Measurements from ENCODE around the gene IDUA.

IDUA gene

GRCh38 chr4:959338-960139 is 27.3 kb upstream of the IDUA start:
- no peak overlapping the region for H3K27ac ChIP-seq (ENCODE audit: low read depth, low read length)
- no peak for TF ChIP-seq CTCF (IDR thresholded peaks at IDR 0.05; ENCODE audit: insufficient read depth, low read length, poor library complexity, severe bottlenecking)
- TF ChIP-seq EZH2phosphoT487 (conservative IDR thresholded peaks at IDR 0.05; ENCODE audit: low read length), result no peak
- no peaks in the 10 kb centered on the region for H3K36me3 ChIP-seq (ENCODE audit: low read length)

GRCh38 chr4:960140-960635 is 26.7 kb upstream of the IDUA start:
- Histone ChIP-seq H3K79me2 (ENCODE audit: insufficient read depth, low read length) (no peaks in the 10 kb centered on the region), H3K4me2 (ENCODE audit: low read depth, low read length, poor library complexity, severe bottlenecking) (no peak overlapping the region), H3K9me2 (replicated peaks; ENCODE audit: insufficient read depth, low read length) (no peaks in the 10 kb centered on the region), H3K4me3 (ENCODE audit: insufficient read depth, low read length, poor library complexity, severe bottlenecking) (no peak overlapping the region), H3K27ac (ENCODE audit: low read depth, low read length) (no peak overlapping the region), H3K9me3 (ENCODE audit: insufficient read depth, low read length) (no peaks in the 10 kb centered on the region), H3K27me3 (ENCODE audit: low read length) (no peaks in the 10 kb centered on the region), H3K9ac (ENCODE audit: low read length) (no peak overlapping the region), H3F3A (ENCODE audit: insufficient read depth) (no peaks in the 10 kb centered on the region), H4K20me1 (ENCODE audit: low read depth, low read length) (no peaks in the 10 kb centered on the region), H2AFZ (ENCODE audit: low read depth, low read length, severe bottlenecking) (no peak overlapping the region), H3K36me3 (ENCODE audit: low read length) (no peaks in the 10 kb centered on the region)
- no peak for TF ChIP-seq EZH2phosphoT487 (conservative IDR thresholded peaks at IDR 0.05; ENCODE audit: low read length)
- no peak for TF ChIP-seq CTCF (IDR thresholded peaks at IDR 0.05; ENCODE audit: insufficient read depth, low read length, poor library complexity, severe bottlenecking)

More at GRCh38 chr4:959338-960139, 27.3 kb upstream of the IDUA start:
- Histone ChIP-seq H2AFZ (ENCODE audit: low read depth, low read length, severe bottlenecking) (no peak overlapping the region), H3F3A (ENCODE audit: insufficient read depth) (no peaks in the 10 kb centered on the region), H3K9me3 (ENCODE audit: insufficient read depth, low read length) (no peaks in the 10 kb centered on the region), H3K27me3 (ENCODE audit: low read length) (no peaks in the 10 kb centered on the region), H4K20me1 (ENCODE audit: low read depth, low read length) (no peaks in the 10 kb centered on the region), H3K79me2 (ENCODE audit: insufficient read depth, low read length) (no peaks in the 10 kb centered on the region), H3K9ac (ENCODE audit: low read length) (no peak overlapping the region), H3K4me2 (ENCODE audit: low read depth, low read length, poor library complexity, severe bottlenecking) (no peak overlapping the region), H3K9me2 (replicated peaks; ENCODE audit: insufficient read depth, low read length) (no peaks in the 10 kb centered on the region), H3K4me3 (ENCODE audit: insufficient read depth, low read length, poor library complexity, severe bottlenecking) (no peak overlapping the region)

- no peaks in the 10 kb centered on the region for H3K9me3 ChIP-seq (ENCODE audit: insufficient read depth, low read length)
- no peaks in the 10 kb centered on the region for H3K9me2 ChIP-seq (replicated peaks; ENCODE audit: insufficient read depth, low read length)
- no peak overlapping the region for H3K4me2 ChIP-seq (ENCODE audit: low read depth, low read length, poor library complexity, severe bottlenecking)
- no peak overlapping the region for H3K4me3 ChIP-seq (ENCODE audit: insufficient read depth, low read length, poor library complexity, severe bottlenecking)
- H2AFZ ChIP-seq (ENCODE audit: low read depth, low read length, severe bottlenecking), result no peak overlapping the region
- no peak overlapping the region for H3K27ac ChIP-seq (ENCODE audit: low read depth, low read length)
- TF ChIP-seq CTCF (IDR thresholded peaks at IDR 0.05; ENCODE audit: insufficient read depth, low read length, poor library complexity, severe bottlenecking) (no peak), EZH2phosphoT487 (conservative IDR thresholded peaks at IDR 0.05; ENCODE audit: low read length) (no peak)
- H3K27me3 ChIP-seq (ENCODE audit: low read length), result no peaks in the 10 kb centered on the region
- H4K20me1 ChIP-seq (ENCODE audit: low read depth, low read length), result no peaks in the 10 kb centered on the region
- no peaks in the 10 kb centered on the region for H3K79me2 ChIP-seq (ENCODE audit: insufficient read depth, low read length)
- H3F3A ChIP-seq (ENCODE audit: insufficient read depth), result no peaks in the 10 kb centered on the region
- H3K9ac ChIP-seq (ENCODE audit: low read length), result no peak overlapping the region
- H3K36me3 ChIP-seq (ENCODE audit: low read length), result no peaks in the 10 kb centered on the region
These were observed 26.1 kb upstream of the IDUA start for GRCh38 chr4:960636-961350.

All from SU-DHL-6 (cell line).